UCSD-AML1 (cell line): ENCODE data around the gene TRANK1.
"Not testable (repeated sequence)": the region's sequence is repeated elsewhere in the genome, so short reads cannot be mapped to it uniquely, and the experiment has no call there.

Source experiments
- DNase-seq: peaks from one replicate; lab custom pipeline; 2025; ENCODE audit not compliant: unreplicated experiment; lab: John Stamatoyannopoulos, UW

Gene TRANK1

GRCh38 chr3:36923523-36923943, 21.3 kb downstream of the TRANK1 start:
- DNase-seq = peak; percentile 26

- no peak for DNase-seq
Measured at GRCh38 chr3:36920884-36921567, 23.8 kb downstream of the TRANK1 start.

GRCh38 chr3:36919439-36920160, 25.3 kb downstream of the TRANK1 start:
- no peak for DNase-seq

GRCh38 chr3:36918050-36918449, 26.8 kb downstream of the TRANK1 start:
- no peak for DNase-seq

- DNase-seq = no peak
Measured at GRCh38 chr3:36911990-36912804, 32.7 kb downstream of the TRANK1 start.

GRCh38 chr3:36909666-36910065, 35.2 kb downstream of the TRANK1 start:
- no peak for DNase-seq

- no peak for DNase-seq
Measured at GRCh38 chr3:36909181-36909580, 35.7 kb downstream of the TRANK1 start.

GRCh38 chr3:36908647-36909180, 36.1 kb downstream of the TRANK1 start:
- DNase-seq = no peak

- DNase-seq = peak; percentile 53
Measured at GRCh38 chr3:36907911-36908646, 36.8 kb downstream of the TRANK1 start.

- no peak for DNase-seq
Measured at GRCh38 chr3:36906504-36907149, 38.2 kb downstream of the TRANK1 start.

- no peak for DNase-seq
Measured at GRCh38 chr3:36905545-36905944, 39.3 kb downstream of the TRANK1 start.

GRCh38 chr3:36904641-36905040, 40.2 kb downstream of the TRANK1 start:
- DNase-seq = peak; percentile 22

- not testable (repeated sequence) for DNase-seq
Measured at GRCh38 chr3:36904065-36904464, 40.8 kb downstream of the TRANK1 start.

GRCh38 chr3:36903119-36903882, 41.6 kb downstream of the TRANK1 start:
- DNase-seq = no peak

GRCh38 chr3:36901588-36901987, 43.3 kb downstream of the TRANK1 start:
- DNase-seq = no peak

GRCh38 chr3:36900474-36901443, 44.1 kb downstream of the TRANK1 start:
- DNase-seq = no peak

GRCh38 chr3:36895496-36896409, 49.1 kb downstream of the TRANK1 start:
- no peak for DNase-seq
